Lung (tissue), 12 donors: ENCODE measurements around the gene STX3. TPM values are rescaled to one million over a fixed set of nuclear protein-coding genes. Genes with fewer than 3 reads are reported as not detected.
A peak's percentile ranks its signal among the peaks of the same experiment; 100 is the strongest.

Source experiments
- ATAC-seq: fragments of 200-7000 bp; cut with Tn5 transposase; one replicate; pipeline ENCODE4 v1.9.1; 2020; ENCODE audit warnings: moderate number of reproducible peaks; ENCODE audit not compliant: insufficient read depth, low FRiP score
- DNase-seq, 3 donors: peaks; one replicate each; pipeline ENCODE4 v3.0.0-alpha.2; 2013 to 2017
- H3K27ac ChIP-seq, 2 donors: one replicate each; pipeline ENCODE4 v1.5.1; 2013; ENCODE audit warnings: mild to moderate bottlenecking in 2 of 2, moderate library complexity in 2 of 2, control low read depth in 1 of 2, inconsistent platforms in 1 of 2, low read depth in 1 of 2, low read length in 1 of 2
- H3K27me3 ChIP-seq, 3 donors: one replicate each; pipeline ENCODE4 v1.5.1; 2013; ENCODE audit warnings: low read length in 2 of 3; ENCODE audit not compliant: control insufficient read depth in 3 of 3, insufficient read depth in 3 of 3
- H3K36me3 ChIP-seq, 4 donors: one replicate each; pipeline ENCODE4 v1.5.1; 2013; ENCODE audit warnings: low read length in 4 of 4, mild to moderate bottlenecking in 1 of 4, moderate library complexity in 1 of 4; ENCODE audit not compliant: control insufficient read depth in 4 of 4, insufficient read depth in 4 of 4
- H3K4me1 ChIP-seq, 5 donors: one replicate each; pipeline ENCODE4 v1.5.1; 2013; ENCODE audit warnings: low read length in 5 of 5, mild to moderate bottlenecking in 2 of 5, moderate library complexity in 1 of 5; ENCODE audit not compliant: control insufficient read depth in 5 of 5, insufficient read depth in 5 of 5
- H3K4me3 ChIP-seq: one replicate; pipeline ENCODE4 v1.5.1; 2013; ENCODE audit warnings: mild to moderate bottlenecking, control low read depth, moderate library complexity
- H3K9ac ChIP-seq, 2 donors: one replicate each; pipeline ENCODE4 v1.5.1; 2013; ENCODE audit warnings: low read length in 2 of 2, control low read depth in 1 of 2; ENCODE audit not compliant: insufficient read depth in 1 of 2
- H3K9me3 ChIP-seq, 4 donors: one replicate each; pipeline ENCODE4 v1.5.1; 2013; ENCODE audit warnings: low read length in 3 of 4, mild to moderate bottlenecking in 1 of 4, moderate library complexity in 1 of 4; ENCODE audit not compliant: control insufficient read depth in 4 of 4, insufficient read depth in 3 of 4
- CTCF ChIP-seq: IDR thresholded peaks from 2 replicates; pipeline ENCODE4 v1.5.1; 2012; ENCODE audit warnings: mild to moderate bottlenecking; ENCODE audit errors: control extremely low read depth, extremely low read depth
- WGBS, 2 donors: extraction: QIAGEN DNeasy Blood & Tissue Kit; methylation state at CpG; one replicate each; pipeline ENCODE4 v1.1.7; 2013; 5-methylcytosine and 5-hydroxymethylcytosine counted together
- polyA plus RNA-seq, 2 donors: library from polyadenylated mRNA; stranded (reverse); fragments of 200-250 nt; gene quantifications; one replicate each; pipeline ENCODE4 v1.2.1, GENCODE V29; 2013
- total RNA-seq, 2 donors: library from RNA; depleted of rRNA in 1 of 2; stranded (reverse); fragments of >200 nt in 1 of 2; gene quantifications; one replicate each; pipeline ENCODE4 v1.2.1, GENCODE V29; 2014 to 2021
- donor health status: control.
- donor health status: control.
- donor health status: Bipolar disorder and iron deficiency.
- donor health status: healthy.
- donor health status: DM: yes; HTN: yes; CAD: no.

The STX3 gene
- total and polyA plus RNA-seq, 4 donors: 38.9 to 61.5 (median 47.0) TPM

GRCh38 chr11:59804061-59804460 is 48.9 kb downstream of the STX3 start:
- Histone ChIP-seq H3K9ac (no peak overlapping the region), H3K27ac (no peak overlapping the region), H3K4me1 (peaks cover 0 to 2% (median 0%) of the 10 kb centered on the region in 5 donors), H3K9me3 (no peaks in the 10 kb centered on the region), H3K4me3 (no peak overlapping the region), H3K36me3 (peaks cover 5 to 27% (median 15%) of the 10 kb centered on the region in 4 donors), H3K27me3 (no peaks in the 10 kb centered on the region)
- ATAC-seq (no peak), DNase-seq (no peak)
- WGBS, 2 donors: 85 to 90% methylated on average over 2 of the region's 2 CpGs
- no peak for TF ChIP-seq CTCF

- Histone ChIP-seq H3K9ac (no peak overlapping the region), H3K4me1 (peaks cover 0 to 8% (median 3%) of the 10 kb centered on the region in 5 donors), H3K4me3 (no peak overlapping the region), H3K36me3 (peaks cover 9 to 20% (median 15%) of the 10 kb centered on the region in 4 donors), H3K27ac (no peak overlapping the region), H3K9me3 (no peaks in the 10 kb centered on the region), H3K27me3 (no peaks in the 10 kb centered on the region)
- WGBS, 2 donors: 45 to 75% methylated on average over 1 of the region's 1 CpG
- ATAC-seq: no peak
- DNase-seq: no peak
- TF ChIP-seq CTCF: no peak
Measured at GRCh38 chr11:59807047-59807610, 52.0 kb downstream of the STX3 start.

- H3K27ac ChIP-seq: peak within 1 kb of the TSS; percentile 81 to 84
- ATAC-seq: peak; percentile 97
- peaks cover 9 to 17% (median 10%) of the 10 kb centered on the region in 4 donors for H3K36me3 ChIP-seq
- H3K9ac ChIP-seq: peak within 1 kb of the TSS; percentile 87
- H3K27me3 ChIP-seq: no peaks in the 10 kb centered on the region
- no peak for TF ChIP-seq CTCF
- WGBS, 2 donors: 0 to 1% methylated on average over 54 of the region's 54 CpGs
- H3K4me1 ChIP-seq: peaks cover 0 to 8% (median 3%) of the 10 kb centered on the region in 5 donors
- no peaks in the 10 kb centered on the region for H3K9me3 ChIP-seq
- H3K4me3 ChIP-seq: peak within 1 kb of the TSS; percentile 73
- peak; percentile 91 to 95 (median 92) for DNase-seq
Measured at GRCh38 chr11:59810189-59810910, 55.2 kb downstream of the STX3 start, which contains the start of gene MRPL16. MRPL16 (minus strand) TSS chr11:59810778; CDS start chr11:59810658, 120 bp downstream.
